PC-3 (cell line): ENCODE results near the gene ADAMTS17.

ENCODE experiments used
- EZH2 ChIP-seq: fragments of 300-600 bp; sonication (generic); IDR thresholded peaks from one replicate; pipeline ENCODE4 v1.6.1; 2017; ENCODE audit warnings: antibody characterized with exemption, mild to moderate bottlenecking, low read length; ENCODE audit not compliant: unreplicated experiment
- TF ChIP-seq, protein P1 (sequence below): fragments of 300-600 bp; sonication (generic); conservative IDR thresholded peaks from 2 replicates; pipeline ENCODE4 v1.5.1; 2017; ENCODE audit warnings: antibody characterized with exemption, low read depth, mild to moderate bottlenecking, low read length

DNA sequence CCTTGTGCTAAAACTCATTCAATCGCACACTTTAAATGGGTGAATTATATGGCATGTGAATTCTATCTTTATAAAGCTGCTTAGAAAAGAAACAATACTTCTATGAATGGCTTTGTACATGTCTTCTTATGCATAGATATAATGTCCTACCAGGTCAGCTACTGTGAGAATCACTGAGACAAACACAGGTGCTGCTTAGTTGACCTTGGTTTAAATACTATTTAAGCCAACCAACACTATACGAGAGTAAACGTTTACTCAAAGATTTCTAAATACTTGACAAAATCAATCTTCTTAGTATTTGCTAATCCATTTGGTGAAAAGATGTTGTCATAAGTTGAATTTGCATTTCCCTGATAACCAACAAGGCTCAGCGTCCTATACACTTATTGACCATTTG lies 260.3 kb downstream of the ADAMTS17 start:
- TF ChIP-seq, protein P1, sequence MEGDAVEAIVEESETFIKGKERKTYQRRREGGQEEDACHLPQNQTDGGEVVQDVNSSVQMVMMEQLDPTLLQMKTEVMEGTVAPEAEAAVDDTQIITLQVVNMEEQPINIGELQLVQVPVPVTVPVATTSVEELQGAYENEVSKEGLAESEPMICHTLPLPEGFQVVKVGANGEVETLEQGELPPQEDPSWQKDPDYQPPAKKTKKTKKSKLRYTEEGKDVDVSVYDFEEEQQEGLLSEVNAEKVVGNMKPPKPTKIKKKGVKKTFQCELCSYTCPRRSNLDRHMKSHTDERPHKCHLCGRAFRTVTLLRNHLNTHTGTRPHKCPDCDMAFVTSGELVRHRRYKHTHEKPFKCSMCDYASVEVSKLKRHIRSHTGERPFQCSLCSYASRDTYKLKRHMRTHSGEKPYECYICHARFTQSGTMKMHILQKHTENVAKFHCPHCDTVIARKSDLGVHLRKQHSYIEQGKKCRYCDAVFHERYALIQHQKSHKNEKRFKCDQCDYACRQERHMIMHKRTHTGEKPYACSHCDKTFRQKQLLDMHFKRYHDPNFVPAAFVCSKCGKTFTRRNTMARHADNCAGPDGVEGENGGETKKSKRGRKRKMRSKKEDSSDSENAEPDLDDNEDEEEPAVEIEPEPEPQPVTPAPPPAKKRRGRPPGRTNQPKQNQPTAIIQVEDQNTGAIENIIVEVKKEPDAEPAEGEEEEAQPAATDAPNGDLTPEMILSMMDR: no peak
- no peak for TF ChIP-seq EZH2
